ENCODE results near the gene SELENBP1.

SELENBP1 gene

DNA sequence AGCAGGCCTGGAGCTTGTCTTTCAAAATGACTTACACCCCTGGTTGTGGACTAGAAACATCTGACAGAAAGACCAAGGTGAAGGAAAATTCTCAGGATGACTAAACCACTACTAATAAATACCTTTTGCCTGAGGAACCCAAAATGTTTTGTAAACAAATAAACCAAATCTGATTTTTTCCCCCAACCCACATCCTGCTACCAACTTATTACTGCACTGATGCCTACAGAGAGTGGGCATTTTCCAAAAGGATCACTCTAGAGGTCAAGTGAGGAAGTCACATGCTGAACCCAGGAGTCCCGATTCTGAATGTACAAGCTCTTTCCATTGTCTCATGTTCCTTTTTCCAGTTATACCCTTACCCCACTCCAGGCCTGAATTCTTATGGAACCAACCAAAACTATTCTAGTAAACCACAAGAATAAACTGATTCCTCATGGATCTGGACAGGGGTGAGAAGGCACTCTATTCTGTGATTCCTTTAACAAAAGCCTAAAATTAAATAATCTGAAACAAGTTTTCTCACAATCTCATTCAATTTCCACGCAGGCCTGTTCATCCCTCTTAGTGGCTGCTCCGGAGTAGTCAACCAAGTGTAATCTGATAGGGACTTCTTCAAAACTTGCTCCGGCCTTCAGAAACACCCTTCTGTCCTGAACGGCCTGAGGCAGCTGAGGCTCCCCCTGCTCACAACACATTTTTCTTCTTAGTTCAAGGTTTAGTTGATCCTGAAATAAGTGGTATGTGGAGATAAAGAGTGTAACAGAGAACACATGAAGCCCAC is 46.7 kb downstream of the SELENBP1 start:
- peak overlapping the region; percentile 93 for H3K27ac ChIP-seq
- no peaks in the 10 kb centered on the region for H3K9me3 ChIP-seq
- no peaks in the 10 kb centered on the region for H3K27me3 ChIP-seq
- peaks cover 24% of the 10 kb centered on the region for H3K36me3 ChIP-seq
- TF ChIP-seq CTCF (IDR thresholded peaks at IDR 0.05): no peak
- no peak overlapping the region for H3K4me3 ChIP-seq (ENCODE audit: low read depth in 1 of 2, low read length in 1 of 2)
- peaks cover 33 to 36% of the 10 kb centered on the region in 2 experiments for H3K4me1 ChIP-seq (ENCODE audit: control insufficient read depth in 1 of 2, insufficient read depth in 1 of 2, low read depth in 1 of 2, low read length in 1 of 2)

DNA sequence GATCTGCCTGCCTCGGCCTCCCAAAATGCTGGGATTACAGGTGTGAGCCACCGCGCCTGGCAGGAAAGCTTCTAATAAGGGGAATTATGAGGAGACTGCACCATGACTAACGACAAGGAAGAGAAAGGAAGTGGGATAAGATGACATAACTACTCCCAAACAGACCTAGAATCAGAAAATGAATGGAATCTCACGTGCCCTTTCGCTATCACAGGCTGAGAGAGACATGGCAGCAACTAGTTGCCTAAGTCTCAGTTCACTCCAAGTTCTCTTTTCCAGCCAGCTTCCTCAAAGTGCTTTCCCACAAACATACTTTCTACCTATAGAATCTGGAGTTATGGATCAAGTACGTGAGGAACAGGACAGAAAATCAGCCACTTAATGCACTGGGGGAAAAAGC is 47.3 kb downstream of the SELENBP1 start:
- H3K27ac ChIP-seq: peak overlapping the region; percentile 93
- no peak for TF ChIP-seq CTCF (IDR thresholded peaks at IDR 0.05)
- H3K4me1 ChIP-seq (ENCODE audit: control insufficient read depth in 1 of 2, insufficient read depth in 1 of 2, low read depth in 1 of 2, low read length in 1 of 2): peaks cover 33 to 36% of the 10 kb centered on the region in 2 experiments
- H3K27me3 ChIP-seq: no peaks in the 10 kb centered on the region
- peaks cover 26% of the 10 kb centered on the region for H3K36me3 ChIP-seq
- no peaks in the 10 kb centered on the region for H3K9me3 ChIP-seq
- no peak overlapping the region for H3K4me3 ChIP-seq (ENCODE audit: low read depth in 1 of 2, low read length in 1 of 2)

DNA sequence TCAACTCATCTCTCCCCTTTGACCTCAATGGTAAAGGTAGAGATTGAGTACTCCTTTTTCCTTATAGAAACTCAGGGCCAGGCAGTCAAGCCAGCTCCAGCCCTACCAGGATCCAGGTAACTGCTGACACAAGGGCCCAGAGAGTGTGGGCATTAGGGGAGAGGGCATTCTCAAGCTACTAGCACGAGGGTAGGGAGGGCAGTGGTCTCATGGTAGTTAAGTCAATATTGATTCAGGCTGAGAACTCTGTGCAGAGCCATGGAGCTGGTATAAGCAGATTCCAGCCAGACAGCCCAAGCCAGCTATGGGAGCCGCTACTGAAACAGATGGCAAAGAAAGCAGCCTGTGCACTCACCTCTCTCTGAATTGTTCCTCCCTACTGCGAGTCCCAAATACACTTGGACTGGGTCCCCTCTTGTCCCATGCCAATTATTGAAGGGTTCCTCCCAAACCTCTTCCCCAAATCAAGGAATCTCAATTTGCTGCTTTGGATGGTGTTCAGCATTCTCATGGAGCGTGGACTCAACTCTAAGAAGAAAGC is 48.0 kb downstream of the SELENBP1 start:
- Histone ChIP-seq H3K27me3 (no peaks in the 10 kb centered on the region), H3K4me3 (ENCODE audit: low read depth in 1 of 2, low read length in 1 of 2) (no peak overlapping the region), H3K36me3 (peaks cover 34% of the 10 kb centered on the region), H3K9me3 (no peaks in the 10 kb centered on the region), H3K27ac (peak overlapping the region; percentile 93), H3K4me1 (ENCODE audit: control insufficient read depth in 1 of 2, insufficient read depth in 1 of 2, low read depth in 1 of 2, low read length in 1 of 2) (peaks cover 33 to 36% of the 10 kb centered on the region in 2 experiments)
- TF ChIP-seq CTCF (IDR thresholded peaks at IDR 0.05): no peak

DNA sequence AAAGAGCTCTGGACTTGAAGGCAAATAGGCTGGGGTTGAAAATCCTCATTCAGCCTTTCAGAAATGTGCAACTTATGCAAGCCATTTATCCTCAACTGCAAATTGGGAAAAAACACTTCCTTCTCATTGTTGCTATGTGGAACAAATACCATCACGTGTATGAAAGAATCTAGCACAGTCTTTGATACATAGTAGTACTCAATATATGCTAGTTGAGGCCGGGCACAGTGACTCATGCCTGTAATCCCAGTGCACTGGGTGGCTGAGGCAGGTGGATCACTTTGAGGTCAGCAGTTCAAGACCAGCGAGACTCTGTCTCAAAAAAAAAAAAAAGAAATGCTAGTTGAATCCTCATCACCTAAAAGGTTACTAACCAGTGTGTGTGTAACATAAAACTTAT is 53.5 kb downstream of the SELENBP1 start:
- TF ChIP-seq CTCF (IDR thresholded peaks at IDR 0.05): no peak
- peaks cover 76% of the 10 kb centered on the region for H3K36me3 ChIP-seq
- no peaks in the 10 kb centered on the region for H3K27me3 ChIP-seq
- no peak overlapping the region for H3K27ac ChIP-seq
- H3K9me3 ChIP-seq: no peaks in the 10 kb centered on the region
- H3K4me3 ChIP-seq (ENCODE audit: low read depth in 1 of 2, low read length in 1 of 2): no peak overlapping the region
- no peaks in the 10 kb centered on the region for H3K4me1 ChIP-seq (ENCODE audit: control insufficient read depth in 1 of 2, insufficient read depth in 1 of 2, low read depth in 1 of 2, low read length in 1 of 2)

GRCh38 chr1:151315565-151316235 is 56.8 kb downstream of the SELENBP1 start:
- no peaks in the 10 kb centered on the region for H3K9me3 ChIP-seq

More at GRCh38 chr1:151315565-151316235, 56.8 kb downstream of the SELENBP1 start:
- H3K36me3 ChIP-seq: peaks cover 94% of the 10 kb centered on the region
- no peak overlapping the region for H3K27ac ChIP-seq
- H3K4me1 ChIP-seq (ENCODE audit: control insufficient read depth in 1 of 2, insufficient read depth in 1 of 2, low read depth in 1 of 2, low read length in 1 of 2): no peaks in the 10 kb centered on the region
- H3K27me3 ChIP-seq: no peaks in the 10 kb centered on the region
- TF ChIP-seq CTCF (IDR thresholded peaks at IDR 0.05): no peak
- no peak overlapping the region for H3K4me3 ChIP-seq (ENCODE audit: low read depth in 1 of 2, low read length in 1 of 2)
